ENCODE measurements around the gene ARHGAP22.

Gene ARHGAP22

DNA sequence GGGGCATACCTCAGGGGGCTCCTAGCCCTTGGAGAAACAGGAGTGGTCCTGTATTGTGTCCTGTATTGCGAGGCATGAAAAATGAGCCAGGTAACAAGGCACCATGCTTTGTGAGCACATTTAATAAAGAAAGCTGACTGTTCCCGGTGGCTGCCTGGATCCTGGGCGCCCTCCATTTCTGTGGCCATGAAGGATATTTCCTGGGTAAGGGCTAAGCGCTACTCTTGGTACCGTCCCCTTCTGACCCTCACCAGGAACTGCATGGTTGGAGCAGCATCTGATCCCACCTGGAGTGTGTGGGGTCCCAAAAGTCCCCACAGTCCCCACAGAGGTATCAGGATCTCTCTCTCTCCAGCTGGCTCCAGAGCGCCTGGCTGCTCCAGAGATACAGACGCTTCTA lies 158.9 kb downstream of the ARHGAP22 start:
- Histone ChIP-seq H3K4me1 (ENCODE audit: control insufficient read depth, insufficient read depth, low read depth, low read length) (peaks cover 17% of the 10 kb centered on the region), H3K9ac (ENCODE audit: low read length) (no peak overlapping the region), H2BK5ac (ENCODE audit: low read depth, low read length, poor library complexity, severe bottlenecking) (no peak overlapping the region), H2BK15ac (ENCODE audit: low read depth, poor library complexity, severe bottlenecking) (no peak overlapping the region), H2AFZ (ENCODE audit: low read depth, low read length) (no peak overlapping the region), H2AK5ac (ENCODE audit: low read length, severe bottlenecking) (no peak overlapping the region), H3K4me2 (ENCODE audit: low read length, poor library complexity, severe bottlenecking) (no peak overlapping the region), H3K4me3 (ENCODE audit: insufficient read depth in 1 of 2, low read depth in 1 of 2, low read length in 2 of 2) (no peak overlapping the region), H3K36me3 (ENCODE audit: control insufficient read depth in 1 of 2, insufficient read depth in 2 of 2, low read depth in 1 of 2, low read length in 2 of 2) (peaks cover 35 to 94% of the 10 kb centered on the region in 2 experiments), H3K79me1 (replicated peaks; ENCODE audit: low read length, poor library complexity, severe bottlenecking) (peaks cover 2% of the 10 kb centered on the region), H3K9me3 (ENCODE audit: control insufficient read depth, low read length) (no peaks in the 10 kb centered on the region), H3K27ac (ENCODE audit: low read length, poor library complexity, severe bottlenecking) (no peak overlapping the region), H3K4ac (ENCODE audit: low read depth in 1 of 2, low read length in 2 of 2) (no peak overlapping the region), H2BK120ac (ENCODE audit: low read depth, low read length) (no peak overlapping the region), H3K14ac (ENCODE audit: low read length in 2 of 2) (no peak overlapping the region), H3K18ac (ENCODE audit: low read depth in 1 of 2, low read length in 2 of 2) (no peak overlapping the region), H2BK12ac (ENCODE audit: low read length in 2 of 2) (no peak overlapping the region), H3K27me3 (ENCODE audit: control insufficient read depth in 1 of 2, insufficient read depth in 1 of 2, low read length in 2 of 2) (no peaks in the 10 kb centered on the region), H4K91ac (ENCODE audit: low read length) (no peak overlapping the region), H3K23ac (ENCODE audit: low read length in 2 of 2) (no peak overlapping the region), H4K8ac (ENCODE audit: low read length) (no peak overlapping the region)
- no peak for DNase-seq
- 90% methylated on average over 7 of the region's 7 CpGs for WGBS

DNA sequence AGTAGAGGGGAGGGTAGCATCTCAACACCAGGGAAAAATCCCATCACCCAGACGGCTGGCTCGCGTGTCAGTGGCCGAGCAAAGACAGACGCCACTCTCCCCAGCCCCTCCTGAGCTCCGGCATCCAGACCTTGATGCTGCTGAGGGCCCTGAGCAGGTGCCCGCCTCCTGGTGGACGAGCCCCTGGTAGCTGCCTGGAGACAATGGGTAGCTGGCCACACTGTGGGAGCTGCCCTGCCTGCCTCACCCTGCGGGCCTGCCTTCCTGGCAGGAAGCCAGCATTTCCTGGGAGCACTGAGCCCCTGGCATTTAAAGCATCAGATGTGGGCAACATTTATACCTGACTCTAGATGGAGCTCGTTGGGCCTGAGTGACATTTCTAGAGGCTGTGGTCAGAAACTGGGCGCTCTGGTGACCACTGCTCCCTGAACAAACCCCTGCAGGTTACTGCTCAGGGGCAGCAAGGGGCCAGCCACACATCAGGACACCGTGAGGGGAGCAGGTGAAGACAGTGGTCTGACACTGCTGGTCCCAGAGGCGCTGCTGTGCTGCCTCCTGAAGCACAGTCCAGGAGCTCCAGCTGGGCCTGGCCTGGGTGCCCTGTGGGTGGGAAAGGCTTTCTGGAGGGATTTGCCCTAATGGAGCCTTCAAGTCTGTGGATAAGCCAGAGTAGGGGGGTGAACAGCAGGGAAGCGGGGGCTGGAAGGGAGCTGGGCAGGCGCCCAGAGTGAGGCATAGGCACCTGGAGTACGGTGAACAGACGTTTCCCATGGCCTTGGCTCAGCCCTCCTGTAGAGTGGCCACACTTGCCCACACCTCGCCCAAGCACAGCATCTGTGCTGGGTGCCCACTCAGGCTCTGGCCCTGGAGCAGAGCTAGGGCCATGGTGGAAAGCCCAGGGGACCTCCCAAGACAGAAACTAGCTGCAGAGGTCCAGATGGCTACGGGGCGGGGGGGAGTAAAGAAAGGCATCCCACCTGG lies 159.7 kb downstream of the ARHGAP22 start:
- H2AFZ ChIP-seq (ENCODE audit: low read depth, low read length), result no peak overlapping the region
- no peak overlapping the region for H4K91ac ChIP-seq (ENCODE audit: low read length)
- H2BK5ac ChIP-seq (ENCODE audit: low read depth, low read length, poor library complexity, severe bottlenecking), result no peak overlapping the region
- no peak overlapping the region for H3K4me3 ChIP-seq (ENCODE audit: insufficient read depth in 1 of 2, low read depth in 1 of 2, low read length in 2 of 2)
- 90% methylated on average over 20 of the region's 20 CpGs for WGBS
- H3K27ac ChIP-seq (ENCODE audit: low read length, poor library complexity, severe bottlenecking), result no peak overlapping the region
- H2BK15ac ChIP-seq (ENCODE audit: low read depth, poor library complexity, severe bottlenecking), result peak overlapping the region; percentile 12
- H2BK120ac ChIP-seq (ENCODE audit: low read depth, low read length), result no peak overlapping the region
- no peaks in the 10 kb centered on the region for H3K27me3 ChIP-seq (ENCODE audit: control insufficient read depth in 1 of 2, insufficient read depth in 1 of 2, low read length in 2 of 2)
- no peak overlapping the region for H3K23ac ChIP-seq (ENCODE audit: low read length in 2 of 2)
- peak overlapping the region; percentile 15 for H2AK5ac ChIP-seq (ENCODE audit: low read length, severe bottlenecking)
- peaks cover 2% of the 10 kb centered on the region for H3K79me1 ChIP-seq (replicated peaks; ENCODE audit: low read length, poor library complexity, severe bottlenecking)
- no peak overlapping the region for H3K14ac ChIP-seq (ENCODE audit: low read length in 2 of 2)
- no peak overlapping the region for H3K9ac ChIP-seq (ENCODE audit: low read length)
- H2BK12ac ChIP-seq (ENCODE audit: low read length in 2 of 2), result no peak overlapping the region
- DNase-seq, result no peak
- no peak overlapping the region for H3K4me2 ChIP-seq (ENCODE audit: low read length, poor library complexity, severe bottlenecking)
- H3K4me1 ChIP-seq (ENCODE audit: control insufficient read depth, insufficient read depth, low read depth, low read length), result peaks cover 19% of the 10 kb centered on the region
- H3K9me3 ChIP-seq (ENCODE audit: control insufficient read depth, low read length), result no peaks in the 10 kb centered on the region
- H3K4ac ChIP-seq (ENCODE audit: low read depth in 1 of 2, low read length in 2 of 2), result no peak overlapping the region
- no peak overlapping the region for H3K18ac ChIP-seq (ENCODE audit: low read depth in 1 of 2, low read length in 2 of 2)
- H4K8ac ChIP-seq (ENCODE audit: low read length), result no peak overlapping the region
- H3K36me3 ChIP-seq (ENCODE audit: control insufficient read depth in 1 of 2, insufficient read depth in 2 of 2, low read depth in 1 of 2, low read length in 2 of 2), result peaks cover 27 to 94% of the 10 kb centered on the region in 2 experiments

DNA sequence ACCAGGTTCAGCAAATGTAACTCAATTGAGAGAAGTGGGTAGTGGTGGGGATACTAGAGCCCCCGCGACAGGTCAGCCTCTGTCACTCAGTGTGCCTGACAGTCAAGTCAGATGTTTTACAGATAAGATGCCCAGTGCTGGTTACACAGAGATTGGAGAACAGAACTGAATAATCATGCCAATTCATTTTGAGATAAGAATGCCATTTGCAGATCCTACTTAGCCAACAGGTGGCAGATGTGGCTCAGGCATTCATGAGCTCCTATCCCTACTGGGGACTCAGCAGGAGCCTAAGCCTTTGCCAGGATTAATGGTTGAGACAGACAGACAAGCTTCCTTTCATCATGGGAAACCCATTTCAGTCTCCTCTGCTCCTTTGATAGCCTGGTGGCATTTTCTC lies 160.6 kb downstream of the ARHGAP22 start:
- H2AK5ac ChIP-seq (ENCODE audit: low read length, severe bottlenecking), result no peak overlapping the region
- H2AFZ ChIP-seq (ENCODE audit: low read depth, low read length), result no peak overlapping the region

DNA sequence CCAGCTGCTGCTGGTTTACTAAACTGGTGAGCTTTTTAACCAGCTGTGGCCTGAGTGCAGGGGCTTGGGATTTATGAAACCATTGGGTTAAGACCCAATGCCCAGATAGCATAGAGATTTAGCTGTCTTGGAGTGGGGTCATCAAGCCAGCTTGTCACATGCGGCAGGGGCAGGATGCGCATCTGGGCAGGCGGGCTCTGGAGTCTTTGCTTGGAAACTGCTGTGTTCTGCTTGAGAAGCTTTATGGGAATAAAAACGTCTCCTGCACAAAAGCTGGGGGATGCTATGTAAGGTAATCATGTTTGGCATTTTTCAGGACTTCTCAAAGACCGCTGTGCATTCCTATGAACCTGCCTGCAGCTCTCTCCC lies 162.1 kb downstream of the ARHGAP22 start:
- Histone ChIP-seq H3K27me3 (ENCODE audit: control insufficient read depth in 1 of 2, insufficient read depth in 1 of 2, low read length in 2 of 2) (no peaks in the 10 kb centered on the region), H3K4ac (ENCODE audit: low read depth in 1 of 2, low read length in 2 of 2) (no peak overlapping the region), H3K23ac (ENCODE audit: low read length in 2 of 2) (no peak overlapping the region), H3K4me3 (ENCODE audit: insufficient read depth in 1 of 2, low read depth in 1 of 2, low read length in 2 of 2) (no peak overlapping the region), H2BK15ac (ENCODE audit: low read depth, poor library complexity, severe bottlenecking) (no peak overlapping the region), H3K18ac (ENCODE audit: low read depth in 1 of 2, low read length in 2 of 2) (no peak overlapping the region), H3K79me1 (replicated peaks; ENCODE audit: low read length, poor library complexity, severe bottlenecking) (peaks cover 2% of the 10 kb centered on the region), H3K14ac (ENCODE audit: low read length in 2 of 2) (no peak overlapping the region), H2AK5ac (ENCODE audit: low read length, severe bottlenecking) (no peak overlapping the region), H4K8ac (ENCODE audit: low read length) (no peak overlapping the region), H2BK120ac (ENCODE audit: low read depth, low read length) (no peak overlapping the region), H2BK12ac (ENCODE audit: low read length in 2 of 2) (no peak overlapping the region), H3K4me2 (ENCODE audit: low read length, poor library complexity, severe bottlenecking) (no peak overlapping the region), H4K91ac (ENCODE audit: low read length) (no peak overlapping the region), H3K9ac (ENCODE audit: low read length) (no peak overlapping the region), H3K27ac (ENCODE audit: low read length, poor library complexity, severe bottlenecking) (no peak overlapping the region), H2AFZ (ENCODE audit: low read depth, low read length) (no peak overlapping the region), H3K4me1 (ENCODE audit: control insufficient read depth, insufficient read depth, low read depth, low read length) (peaks cover 17% of the 10 kb centered on the region), H3K36me3 (ENCODE audit: control insufficient read depth in 1 of 2, insufficient read depth in 2 of 2, low read depth in 1 of 2, low read length in 2 of 2) (peaks cover 20 to 77% of the 10 kb centered on the region in 2 experiments), H2BK5ac (ENCODE audit: low read depth, low read length, poor library complexity, severe bottlenecking) (no peak overlapping the region), H3K9me3 (ENCODE audit: control insufficient read depth, low read length) (no peaks in the 10 kb centered on the region)
- WGBS, result 96% methylated on average over 5 of the region's 5 CpGs
- DNase-seq, result no peak

More for the DNA sequence above, 160.6 kb downstream of the ARHGAP22 start:
- H3K9ac ChIP-seq (ENCODE audit: low read length), result no peak overlapping the region
- no peak overlapping the region for H2BK120ac ChIP-seq (ENCODE audit: low read depth, low read length)
- H3K79me1 ChIP-seq (replicated peaks; ENCODE audit: low read length, poor library complexity, severe bottlenecking), result peaks cover 2% of the 10 kb centered on the region
- H3K4me3 ChIP-seq (ENCODE audit: insufficient read depth in 1 of 2, low read depth in 1 of 2, low read length in 2 of 2), result no peak overlapping the region
- no peak overlapping the region for H2BK12ac ChIP-seq (ENCODE audit: low read length in 2 of 2)
- no peak for DNase-seq
- H3K27ac ChIP-seq (ENCODE audit: low read length, poor library complexity, severe bottlenecking), result no peak overlapping the region
- peaks cover 22% of the 10 kb centered on the region for H3K4me1 ChIP-seq (ENCODE audit: control insufficient read depth, insufficient read depth, low read depth, low read length)
- no peak overlapping the region for H3K23ac ChIP-seq (ENCODE audit: low read length in 2 of 2)
- no peak overlapping the region for H2BK15ac ChIP-seq (ENCODE audit: low read depth, poor library complexity, severe bottlenecking)
- peaks cover 20 to 86% of the 10 kb centered on the region in 2 experiments for H3K36me3 ChIP-seq (ENCODE audit: control insufficient read depth in 1 of 2, insufficient read depth in 2 of 2, low read depth in 1 of 2, low read length in 2 of 2)
- no peak overlapping the region for H3K18ac ChIP-seq (ENCODE audit: low read depth in 1 of 2, low read length in 2 of 2)
- no peak overlapping the region for H2BK5ac ChIP-seq (ENCODE audit: low read depth, low read length, poor library complexity, severe bottlenecking)
- H3K27me3 ChIP-seq (ENCODE audit: control insufficient read depth in 1 of 2, insufficient read depth in 1 of 2, low read length in 2 of 2), result no peaks in the 10 kb centered on the region
- no peak overlapping the region for H3K4me2 ChIP-seq (ENCODE audit: low read length, poor library complexity, severe bottlenecking)
- H3K14ac ChIP-seq (ENCODE audit: low read length in 2 of 2), result no peak overlapping the region
- no peak overlapping the region for H4K91ac ChIP-seq (ENCODE audit: low read length)
- WGBS, result 91% methylated on average over 2 of the region's 2 CpGs
- no peak overlapping the region for H4K8ac ChIP-seq (ENCODE audit: low read length)
- H3K9me3 ChIP-seq (ENCODE audit: control insufficient read depth, low read length), result no peaks in the 10 kb centered on the region
- no peak overlapping the region for H3K4ac ChIP-seq (ENCODE audit: low read depth in 1 of 2, low read length in 2 of 2)

All from mesenchymal stem cell (in vitro differentiated cells and primary cell).